IPS DF 4.7 (cell line): ENCODE measurements around the gene ADAMTSL4.
"Not testable (repeated sequence)": the region's sequence is repeated elsewhere in the genome, so short reads cannot be mapped to it uniquely, and the experiment has no call there.

Experiments
- DNase-seq: peaks from one replicate; pipeline ENCODE4 v3.0.0-alpha.2; 2013; ENCODE audit warnings: low spot score; ENCODE audit errors: extremely low read depth

The ADAMTSL4 gene

DNA sequence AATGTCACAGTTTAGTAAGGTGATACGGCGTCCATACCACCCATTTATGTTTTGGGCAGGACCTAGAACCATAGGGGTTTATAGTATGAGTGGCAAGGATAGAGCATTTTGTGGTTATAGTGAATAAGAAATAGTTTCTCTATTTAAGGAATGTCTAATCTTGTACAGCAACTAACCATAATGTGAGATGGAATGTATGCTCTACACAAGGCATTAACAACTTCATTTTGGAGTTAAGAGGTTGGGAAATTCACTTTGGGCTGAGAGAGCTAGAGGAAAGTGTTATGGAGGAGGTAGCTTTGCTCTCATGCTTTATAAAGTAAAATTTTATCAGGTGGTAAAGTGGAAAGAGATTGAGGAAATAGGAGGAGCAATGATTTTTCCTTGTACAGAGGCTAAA is 33.2 kb downstream of the ADAMTSL4 start:
- no peak for DNase-seq

DNA sequence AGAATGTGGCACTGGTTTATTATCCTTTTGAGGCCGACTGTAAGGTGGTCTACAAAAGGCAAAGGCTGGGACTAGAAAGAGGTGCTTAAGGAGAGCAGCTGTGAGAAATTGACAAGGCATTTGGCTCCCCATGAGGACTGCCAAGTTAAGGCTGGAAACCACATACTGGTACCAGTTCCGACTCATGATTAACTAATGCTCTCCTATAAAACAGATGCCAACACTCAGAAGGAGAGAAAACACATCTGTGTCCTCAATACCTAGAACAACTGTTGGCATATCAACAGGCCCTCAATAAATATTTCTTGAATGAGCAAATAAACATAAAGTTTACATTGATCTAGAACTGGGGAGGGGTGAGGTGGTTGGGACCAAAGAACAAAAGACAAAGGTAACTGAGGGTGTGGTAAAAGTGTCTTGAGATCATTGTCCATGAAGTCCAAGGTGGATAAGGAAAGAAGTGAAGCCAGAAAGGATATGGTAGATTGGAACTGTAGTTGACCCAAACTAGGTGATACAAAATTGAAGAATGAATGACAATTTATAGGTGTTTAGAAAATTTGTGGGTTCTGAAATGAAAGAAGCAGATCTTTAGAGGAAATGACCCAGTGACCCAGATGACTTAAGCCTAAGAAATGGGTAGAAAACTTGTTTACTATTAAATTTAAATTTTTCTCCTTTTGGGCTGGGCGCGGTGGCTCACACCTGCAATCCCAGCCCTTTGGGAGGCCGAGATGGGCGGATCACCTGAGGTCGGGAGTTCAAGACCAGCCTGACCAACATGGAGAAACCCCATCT is 47.1 kb downstream of the ADAMTSL4 start:
- DNase-seq = no peak

DNA sequence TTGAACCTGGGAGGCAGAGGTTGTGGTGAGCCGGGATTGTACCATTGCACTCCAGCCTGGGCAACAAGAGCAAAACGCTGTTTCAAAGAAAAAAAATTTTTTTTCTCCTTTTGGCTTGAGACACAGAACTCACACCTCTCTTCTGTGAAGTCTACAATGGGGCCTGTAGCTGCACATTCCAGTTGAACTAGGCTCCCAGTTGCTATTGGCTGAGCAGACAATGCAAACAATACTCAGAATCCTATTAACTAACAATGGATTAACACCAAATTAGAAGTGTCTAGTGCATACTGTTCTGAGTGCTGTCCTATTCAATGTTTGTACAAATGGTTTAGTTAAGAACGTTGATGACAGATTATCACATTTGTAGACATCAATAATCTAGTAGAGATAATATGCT is 47.8 kb downstream of the ADAMTSL4 start:
- no peak for DNase-seq

DNA sequence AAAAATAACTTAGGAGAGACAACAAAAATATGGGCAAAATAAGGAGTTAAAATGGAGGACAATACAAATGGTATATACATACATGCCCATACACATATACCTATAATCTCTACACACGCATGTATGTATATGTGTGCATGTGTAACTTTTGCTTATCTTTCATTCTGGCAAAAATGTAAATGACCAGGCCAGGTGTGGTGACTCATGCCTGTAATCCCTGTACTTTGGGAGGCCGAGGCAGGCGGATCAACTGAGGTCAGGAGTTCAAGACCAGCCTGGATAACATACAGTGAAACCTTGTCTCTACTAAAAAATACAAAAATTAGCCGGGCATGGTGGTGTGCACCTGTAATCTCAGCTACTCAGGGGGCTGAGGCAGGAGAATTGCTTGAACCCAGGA is 49.1 kb downstream of the ADAMTSL4 start:
- not testable (repeated sequence) for DNase-seq

DNA sequence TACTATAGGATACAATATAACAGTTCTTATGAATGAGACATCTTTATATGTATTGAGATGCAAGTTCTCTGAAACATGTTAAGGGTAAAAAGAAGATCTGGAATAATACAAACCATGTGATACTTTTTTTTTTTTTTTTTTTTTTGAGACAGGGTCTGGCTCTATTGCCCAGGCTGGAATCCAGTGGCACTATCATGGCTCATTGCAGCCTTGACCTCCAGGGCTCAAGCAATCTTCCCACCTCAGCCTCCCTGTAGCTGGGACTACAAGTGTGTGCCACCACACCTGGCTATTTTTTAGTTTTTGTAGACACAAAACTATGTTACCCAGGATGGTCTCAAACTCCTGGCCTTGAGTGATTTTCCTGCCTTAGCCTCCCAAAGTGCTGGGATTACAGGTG is 52.3 kb downstream of the ADAMTSL4 start:
- DNase-seq = no peak

DNA sequence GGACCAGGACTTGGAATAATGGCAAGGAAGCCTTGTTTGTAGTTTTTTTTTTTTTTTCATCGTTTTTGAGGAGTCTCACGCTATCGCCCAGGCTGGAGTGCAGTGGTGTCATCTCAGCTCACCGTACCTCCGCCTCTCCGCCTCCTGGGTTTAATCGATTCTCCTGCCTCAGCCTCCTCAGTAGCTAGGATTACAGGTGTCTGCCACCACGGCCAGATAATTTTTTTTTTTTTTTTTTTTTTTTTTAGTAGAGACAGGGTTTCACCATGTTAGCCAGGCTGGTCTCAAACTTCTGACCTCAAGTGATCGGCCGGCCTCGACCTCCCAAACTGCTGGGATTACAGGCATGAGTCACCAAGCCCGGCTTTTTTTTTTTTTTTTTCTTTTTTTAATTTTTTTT is 53.2 kb downstream of the ADAMTSL4 start:
- not testable (repeated sequence) for DNase-seq

DNA sequence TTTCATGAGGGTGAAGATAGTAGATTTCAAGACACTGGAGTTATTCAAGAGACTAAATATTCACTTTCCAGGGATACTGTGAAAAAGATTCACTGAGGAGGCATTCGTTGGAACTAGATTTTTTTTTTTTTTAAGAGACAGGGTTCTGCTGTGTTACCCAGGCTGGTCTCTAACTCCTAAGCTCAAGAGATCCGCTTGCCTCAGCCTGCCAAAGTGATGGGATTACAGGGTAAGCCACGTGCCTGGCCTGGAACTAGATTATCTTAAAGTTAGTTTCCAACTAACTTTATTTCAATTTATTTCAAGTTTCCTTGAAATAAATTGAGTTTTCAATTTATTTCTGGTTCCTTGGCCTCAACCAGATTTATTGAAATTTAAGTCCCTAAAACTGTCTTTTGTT is 54.5 kb downstream of the ADAMTSL4 start:
- no peak for DNase-seq

DNA sequence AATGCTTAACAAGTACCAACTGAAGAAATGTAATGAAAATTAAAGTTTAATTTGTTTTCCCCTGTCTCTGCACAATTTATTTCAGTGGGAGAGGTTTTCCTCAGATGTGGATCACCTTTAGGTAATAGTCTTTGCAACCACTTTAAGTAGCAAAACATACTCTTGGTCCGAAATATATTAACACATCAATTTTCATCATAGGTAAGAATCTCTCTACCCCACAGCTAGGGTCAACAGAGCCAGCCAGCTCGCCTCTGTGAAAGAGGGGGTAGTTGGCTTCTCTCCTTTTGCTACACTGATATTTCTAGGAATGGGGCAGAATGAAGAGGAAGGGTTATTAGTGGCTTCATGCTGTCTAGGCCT is 55.0 kb downstream of the ADAMTSL4 start:
- DNase-seq = no peak

DNA sequence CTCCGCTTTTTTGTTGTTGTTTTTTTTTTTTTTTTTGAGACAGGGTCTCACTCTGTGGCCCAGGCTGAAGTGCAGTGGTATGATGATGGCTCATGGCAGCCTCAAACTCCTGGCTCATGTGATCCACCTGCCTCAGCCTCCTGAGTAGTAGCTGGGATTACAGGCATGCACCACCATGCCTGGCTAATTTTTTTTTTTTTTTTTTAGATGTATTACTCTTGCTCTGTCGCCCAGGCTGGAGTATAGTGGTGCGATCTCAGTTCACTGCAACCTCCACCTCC is 56.2 kb downstream of the ADAMTSL4 start:
- not testable (repeated sequence) for DNase-seq

DNA sequence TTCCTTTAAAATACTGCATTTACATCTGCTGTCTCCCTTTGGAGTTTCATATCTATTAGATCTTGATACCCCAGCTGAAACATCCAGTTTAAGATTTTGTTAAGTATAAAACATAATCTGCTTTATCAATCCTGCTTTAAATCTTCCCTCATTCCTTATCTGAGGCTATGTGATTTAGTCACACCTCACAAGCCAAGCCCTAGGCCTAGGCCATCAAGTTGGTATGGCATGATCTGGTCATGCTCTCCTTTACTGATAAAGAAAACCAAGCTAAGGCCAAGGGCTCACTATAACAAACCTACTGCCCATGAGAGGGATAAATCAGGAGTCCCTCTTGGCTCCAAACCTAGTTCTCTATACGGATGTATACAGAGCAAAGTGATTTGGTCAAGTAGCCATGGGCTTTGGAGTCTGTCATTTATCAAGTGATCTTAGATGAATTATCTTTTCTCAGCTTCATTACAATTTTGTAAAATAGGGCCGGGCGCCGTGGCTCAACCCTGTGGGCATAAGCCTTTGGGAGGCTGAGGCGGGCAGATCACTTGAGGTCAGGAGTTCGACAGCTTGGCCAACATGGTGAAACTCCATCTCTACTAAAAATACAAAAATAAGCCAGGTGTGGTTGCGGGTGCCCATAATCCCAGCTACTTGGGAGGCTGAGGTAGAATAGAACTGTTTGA is 57.4 kb downstream of the ADAMTSL4 start:
- DNase-seq = no peak

DNA sequence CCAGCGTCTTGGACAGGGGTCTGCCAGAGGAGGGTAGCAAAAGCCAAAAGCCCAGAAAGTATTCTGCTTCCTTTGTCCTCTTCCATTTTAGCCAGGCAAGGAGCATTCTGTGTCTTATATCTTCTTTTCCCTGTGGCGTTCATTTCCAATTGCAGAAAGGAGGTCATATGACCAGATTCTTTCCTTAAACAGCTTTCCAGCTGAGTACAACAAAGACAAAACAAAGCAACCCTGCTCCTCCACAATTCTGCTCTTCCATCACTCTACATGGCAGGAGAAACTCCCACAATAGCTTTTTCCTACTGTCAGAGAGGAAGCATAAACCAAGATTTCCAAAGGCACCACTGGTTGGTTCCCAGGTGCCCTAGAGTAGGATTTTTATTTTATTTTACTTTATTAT is 60.5 kb downstream of the ADAMTSL4 start:
- DNase-seq = no peak
